Liver (tissue), 9 donors: ENCODE results near the gene JOSD2. TPM values are rescaled to one million over a fixed set of nuclear protein-coding genes. Genes with fewer than 3 reads are reported as not detected.

ENCODE experiments used
- DNase-seq: peaks from one replicate; pipeline ENCODE4 v3.0.0-alpha.2; 2017; ENCODE audit warnings: low spot score
- H3K27ac ChIP-seq, 2 donors: one replicate each; pipeline ENCODE4 v1.7.0; 2013; ENCODE audit warnings: inconsistent platforms in 2 of 2, low read length in 2 of 2, control low read depth in 1 of 2, low read depth in 1 of 2, mild to moderate bottlenecking in 1 of 2
- H3K27me3 ChIP-seq, 4 donors: one replicate each; pipeline versions ENCODE4 v1.6.1 to v1.7.0; 2013; ENCODE audit warnings: low read length in 3 of 4, inconsistent platforms in 1 of 4, mild to moderate bottlenecking in 1 of 4, moderate library complexity in 1 of 4; ENCODE audit not compliant: control insufficient read depth in 4 of 4, insufficient read depth in 4 of 4
- H3K36me3 ChIP-seq, 4 donors: one replicate each; pipeline versions ENCODE4 v1.6.1 to v1.7.0; 2013; ENCODE audit warnings: low read length in 3 of 4, mild to moderate bottlenecking in 3 of 4, low read depth in 1 of 4, moderate library complexity in 1 of 4; ENCODE audit not compliant: control insufficient read depth in 4 of 4, insufficient read depth in 3 of 4
- H3K4me1 ChIP-seq, 4 donors: one replicate each; pipeline versions ENCODE4 v1.6.1 to v1.7.0; 2013; ENCODE audit warnings: low read length in 3 of 4, mild to moderate bottlenecking in 3 of 4, moderate library complexity in 1 of 4; ENCODE audit not compliant: control insufficient read depth in 4 of 4, insufficient read depth in 4 of 4
- H3K4me3 ChIP-seq, 3 donors: one replicate each; pipeline versions ENCODE4 v1.6.1 to v1.7.0; 2013; ENCODE audit warnings: low read length in 3 of 3, control low read depth in 1 of 3, low read depth in 1 of 3, mild to moderate bottlenecking in 1 of 3
- H3K9ac ChIP-seq, 2 donors: one replicate each; pipeline ENCODE4 v1.7.0; 2013; ENCODE audit warnings: low read length in 2 of 2, mild to moderate bottlenecking in 2 of 2, moderate library complexity in 2 of 2, control low read depth in 1 of 2, low read depth in 1 of 2
- H3K9me3 ChIP-seq, 4 donors: one replicate each; pipeline versions ENCODE4 v1.6.1 to v1.7.0; 2013; ENCODE audit warnings: low read length in 3 of 4; ENCODE audit not compliant: control insufficient read depth in 4 of 4
- CTCF ChIP-seq: fragments of 150-350 bp; IDR thresholded peaks from 2 replicates; pipeline ENCODE4 v1.5.1; 2017; ENCODE audit warnings: improper control_type of control experiment, low read depth, low read length; ENCODE audit not compliant: missing input control
- EGR1 ChIP-seq, 2 donors: IDR thresholded peaks; 2 replicates each; pipeline ENCODE4 v1.6.1; 2016 to 2018; ENCODE audit warnings: antibody characterized with exemption in 2 of 2, low read depth in 2 of 2
- FOXA1 ChIP-seq: IDR thresholded peaks from 2 replicates; pipeline ENCODE4 v1.6.1; 2016; ENCODE audit warnings: antibody characterized with exemption
- FOXA2 ChIP-seq: IDR thresholded peaks from 2 replicates; pipeline ENCODE4 v1.6.1; 2016; ENCODE audit warnings: antibody characterized with exemption
- GABPA ChIP-seq, 2 donors: IDR thresholded peaks in 1 of 2; conservative IDR thresholded peaks in 1 of 2; 2 replicates each; pipeline ENCODE4 v1.6.1; 2016; ENCODE audit warnings: antibody characterized with exemption in 2 of 2, mild to moderate bottlenecking in 1 of 2, moderate library complexity in 1 of 2
- HNF4A ChIP-seq, 2 donors: conservative IDR thresholded peaks; 2 replicates each; pipeline ENCODE4 v1.6.1; 2016; ENCODE audit warnings: antibody characterized with exemption in 2 of 2, mild to moderate bottlenecking in 2 of 2
- HNF4G ChIP-seq: IDR thresholded peaks from 2 replicates; pipeline ENCODE4 v1.6.1; 2016; ENCODE audit warnings: antibody characterized with exemption
- MAX ChIP-seq: IDR thresholded peaks from 2 replicates; pipeline ENCODE4 v1.6.1; 2016; ENCODE audit warnings: antibody characterized with exemption
- NR2F2 ChIP-seq: IDR thresholded peaks from 2 replicates; pipeline ENCODE4 v1.6.1; 2016; ENCODE audit warnings: antibody characterized with exemption
- RAD21 ChIP-seq, 2 donors: IDR thresholded peaks; 2 replicates each; pipeline ENCODE4 v1.6.1; 2016; ENCODE audit warnings: antibody characterized with exemption in 2 of 2, mild to moderate bottlenecking in 2 of 2
- RXRA ChIP-seq, 2 donors: IDR thresholded peaks; 2 replicates each; pipeline ENCODE4 v1.6.1; 2017 to 2018; ENCODE audit warnings: antibody characterized with exemption in 2 of 2, mild to moderate bottlenecking in 1 of 2
- SP1 ChIP-seq: IDR thresholded peaks from 2 replicates; pipeline ENCODE4 v1.6.1; 2018; ENCODE audit warnings: antibody characterized with exemption, mild to moderate bottlenecking
- TAF1 ChIP-seq: conservative IDR thresholded peaks from 2 replicates; pipeline ENCODE4 v1.6.1; 2016; ENCODE audit warnings: antibody characterized with exemption, mild to moderate bottlenecking
- YY1 ChIP-seq: IDR thresholded peaks from 2 replicates; pipeline ENCODE4 v1.6.1; 2016; ENCODE audit warnings: antibody characterized with exemption, mild to moderate bottlenecking
- ZBTB33 ChIP-seq: IDR thresholded peaks from 2 replicates; pipeline ENCODE4 v1.6.1; 2016; ENCODE audit warnings: antibody characterized with exemption
- WGBS: extraction: QIAGEN DNeasy Blood & Tissue Kit; methylation state at CpG from one replicate; pipeline ENCODE4 v1.1.7; 2013; 5-methylcytosine and 5-hydroxymethylcytosine counted together
- polyA plus RNA-seq, 2 donors: library from polyadenylated mRNA; stranded (reverse) in 1 of 2; unstranded in 1 of 2; fragments of 200-250 nt in 1 of 2; fragments of >200 nt in 1 of 2; fragmentation: Nextera tagmentation in 1 of 2; extraction: Ambion mirVana in 1 of 2; gene quantifications; one replicate each; pipeline versions ENCODE4 v1.2.1 to v1.2.3, GENCODE V29; 2013 to 2015
- total RNA-seq, 2 donors: library from RNA; depleted of rRNA; stranded (reverse); fragments of >200 nt; gene quantifications; one replicate each; pipeline ENCODE4 v1.2.3, GENCODE V29; 2014
- TF ChIP-seq, protein P1 (sequence below): IDR thresholded peaks from 2 replicates; pipeline ENCODE4 v1.6.1; 2016; ENCODE audit warnings: antibody characterized with exemption
- TF ChIP-seq, protein P2 (sequence below): IDR thresholded peaks from 2 replicates; pipeline ENCODE4 v1.6.1; 2016; ENCODE audit warnings: antibody characterized with exemption, mild to moderate bottlenecking
- donor health status: healthy.
- donor health status: healthy.
- donor health status: healthy.
- donor health status: healthy.
- donor health status: healthy.

The JOSD2 gene
- total and polyA plus RNA-seq, 4 donors: 6.6 to 32.9 (median 20.0) TPM

- TF ChIP-seq YY1 (no peak), CTCF (no peak), TAF1 (no peak), NR2F2 (no peak), FOXA2 (no peak), SP1 (no peak), FOXA1 (no peak), RAD21 (IDR thresholded peaks at IDR 0.05) (no peak), HNF4A (conservative IDR thresholded peaks at IDR 0.05) (no peak), RXRA (IDR thresholded peaks at IDR 0.05) (no peak), GABPA (IDR thresholded peaks at IDR 0.05 in 1 of 2, conservative IDR thresholded peaks at IDR 0.05 in 1 of 2) (no peak), ZBTB33 (no peak), HNF4G (no peak), MAX (no peak), EGR1 (IDR thresholded peaks at IDR 0.05; ENCODE audit: low read depth in 2 of 2) (no peak)
- TF ChIP-seq, protein P1, sequence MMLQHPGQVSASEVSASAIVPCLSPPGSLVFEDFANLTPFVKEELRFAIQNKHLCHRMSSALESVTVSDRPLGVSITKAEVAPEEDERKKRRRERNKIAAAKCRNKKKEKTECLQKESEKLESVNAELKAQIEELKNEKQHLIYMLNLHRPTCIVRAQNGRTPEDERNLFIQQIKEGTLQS: no peak
- TF ChIP-seq, protein P2, sequence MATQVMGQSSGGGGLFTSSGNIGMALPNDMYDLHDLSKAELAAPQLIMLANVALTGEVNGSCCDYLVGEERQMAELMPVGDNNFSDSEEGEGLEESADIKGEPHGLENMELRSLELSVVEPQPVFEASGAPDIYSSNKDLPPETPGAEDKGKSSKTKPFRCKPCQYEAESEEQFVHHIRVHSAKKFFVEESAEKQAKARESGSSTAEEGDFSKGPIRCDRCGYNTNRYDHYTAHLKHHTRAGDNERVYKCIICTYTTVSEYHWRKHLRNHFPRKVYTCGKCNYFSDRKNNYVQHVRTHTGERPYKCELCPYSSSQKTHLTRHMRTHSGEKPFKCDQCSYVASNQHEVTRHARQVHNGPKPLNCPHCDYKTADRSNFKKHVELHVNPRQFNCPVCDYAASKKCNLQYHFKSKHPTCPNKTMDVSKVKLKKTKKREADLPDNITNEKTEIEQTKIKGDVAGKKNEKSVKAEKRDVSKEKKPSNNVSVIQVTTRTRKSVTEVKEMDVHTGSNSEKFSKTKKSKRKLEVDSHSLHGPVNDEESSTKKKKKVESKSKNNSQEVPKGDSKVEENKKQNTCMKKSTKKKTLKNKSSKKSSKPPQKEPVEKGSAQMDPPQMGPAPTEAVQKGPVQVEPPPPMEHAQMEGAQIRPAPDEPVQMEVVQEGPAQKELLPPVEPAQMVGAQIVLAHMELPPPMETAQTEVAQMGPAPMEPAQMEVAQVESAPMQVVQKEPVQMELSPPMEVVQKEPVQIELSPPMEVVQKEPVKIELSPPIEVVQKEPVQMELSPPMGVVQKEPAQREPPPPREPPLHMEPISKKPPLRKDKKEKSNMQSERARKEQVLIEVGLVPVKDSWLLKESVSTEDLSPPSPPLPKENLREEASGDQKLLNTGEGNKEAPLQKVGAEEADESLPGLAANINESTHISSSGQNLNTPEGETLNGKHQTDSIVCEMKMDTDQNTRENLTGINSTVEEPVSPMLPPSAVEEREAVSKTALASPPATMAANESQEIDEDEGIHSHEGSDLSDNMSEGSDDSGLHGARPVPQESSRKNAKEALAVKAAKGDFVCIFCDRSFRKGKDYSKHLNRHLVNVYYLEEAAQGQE: no peak
- Histone ChIP-seq H3K4me1 (no peaks in the 10 kb centered on the region), H3K36me3 (no peaks in the 10 kb centered on the region), H3K9ac (no peak overlapping the region), H3K27ac (no peak overlapping the region), H3K4me3 (no peak overlapping the region), H3K27me3 (no peaks in the 10 kb centered on the region), H3K9me3 (no peaks in the 10 kb centered on the region)
- 85% methylated on average over 11 of the region's 11 CpGs for WGBS
- no peak for DNase-seq
Observed at GRCh38 chr19:50498219-50499056, 12.6 kb downstream of the JOSD2 start.
